B cell (primary cell): ENCODE measurements around the gene SNTG2.

Source experiments
- EZH2 ChIP-seq: IDR thresholded peaks from 2 replicates; pipeline ENCODE4 v1.6.1; 2012; ENCODE audit warnings: borderline replicate concordance, low read depth, mild to moderate bottlenecking, moderate library complexity, low read length; ENCODE audit not compliant: insufficient read depth, poor library complexity, severe bottlenecking
- TF ChIP-seq, protein P1 (sequence below): fragments of 200-600 bp; IDR thresholded peaks from one replicate; pipeline ENCODE4 v1.8.0; 2022; ENCODE audit warnings: antibody characterized with exemption, mild to moderate bottlenecking

DNA sequence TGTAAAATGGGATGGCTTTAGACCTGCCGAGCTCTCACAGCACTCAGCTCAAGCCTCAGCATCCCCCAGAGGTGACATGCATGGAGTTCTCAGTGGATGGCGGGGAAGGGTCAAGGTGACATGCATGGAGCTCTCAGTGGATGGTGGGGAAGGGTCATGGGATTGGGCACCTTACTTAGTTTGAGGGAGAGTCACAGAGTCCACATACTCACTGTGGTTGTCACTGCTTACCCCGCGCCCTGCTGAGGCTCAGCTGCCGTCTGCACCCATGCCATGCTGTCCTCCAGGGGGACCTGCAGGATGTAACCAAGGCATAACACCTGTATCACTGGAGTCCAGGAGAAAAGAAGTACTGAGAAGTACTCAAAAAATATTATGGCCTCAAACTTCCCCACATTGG lies 350.4 kb downstream of the SNTG2 start:
- TF ChIP-seq, protein P1, sequence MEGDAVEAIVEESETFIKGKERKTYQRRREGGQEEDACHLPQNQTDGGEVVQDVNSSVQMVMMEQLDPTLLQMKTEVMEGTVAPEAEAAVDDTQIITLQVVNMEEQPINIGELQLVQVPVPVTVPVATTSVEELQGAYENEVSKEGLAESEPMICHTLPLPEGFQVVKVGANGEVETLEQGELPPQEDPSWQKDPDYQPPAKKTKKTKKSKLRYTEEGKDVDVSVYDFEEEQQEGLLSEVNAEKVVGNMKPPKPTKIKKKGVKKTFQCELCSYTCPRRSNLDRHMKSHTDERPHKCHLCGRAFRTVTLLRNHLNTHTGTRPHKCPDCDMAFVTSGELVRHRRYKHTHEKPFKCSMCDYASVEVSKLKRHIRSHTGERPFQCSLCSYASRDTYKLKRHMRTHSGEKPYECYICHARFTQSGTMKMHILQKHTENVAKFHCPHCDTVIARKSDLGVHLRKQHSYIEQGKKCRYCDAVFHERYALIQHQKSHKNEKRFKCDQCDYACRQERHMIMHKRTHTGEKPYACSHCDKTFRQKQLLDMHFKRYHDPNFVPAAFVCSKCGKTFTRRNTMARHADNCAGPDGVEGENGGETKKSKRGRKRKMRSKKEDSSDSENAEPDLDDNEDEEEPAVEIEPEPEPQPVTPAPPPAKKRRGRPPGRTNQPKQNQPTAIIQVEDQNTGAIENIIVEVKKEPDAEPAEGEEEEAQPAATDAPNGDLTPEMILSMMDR = no peak
- no peak for TF ChIP-seq EZH2
